ENCODE measurements around the gene KIF2C.

The KIF2C gene

DNA sequence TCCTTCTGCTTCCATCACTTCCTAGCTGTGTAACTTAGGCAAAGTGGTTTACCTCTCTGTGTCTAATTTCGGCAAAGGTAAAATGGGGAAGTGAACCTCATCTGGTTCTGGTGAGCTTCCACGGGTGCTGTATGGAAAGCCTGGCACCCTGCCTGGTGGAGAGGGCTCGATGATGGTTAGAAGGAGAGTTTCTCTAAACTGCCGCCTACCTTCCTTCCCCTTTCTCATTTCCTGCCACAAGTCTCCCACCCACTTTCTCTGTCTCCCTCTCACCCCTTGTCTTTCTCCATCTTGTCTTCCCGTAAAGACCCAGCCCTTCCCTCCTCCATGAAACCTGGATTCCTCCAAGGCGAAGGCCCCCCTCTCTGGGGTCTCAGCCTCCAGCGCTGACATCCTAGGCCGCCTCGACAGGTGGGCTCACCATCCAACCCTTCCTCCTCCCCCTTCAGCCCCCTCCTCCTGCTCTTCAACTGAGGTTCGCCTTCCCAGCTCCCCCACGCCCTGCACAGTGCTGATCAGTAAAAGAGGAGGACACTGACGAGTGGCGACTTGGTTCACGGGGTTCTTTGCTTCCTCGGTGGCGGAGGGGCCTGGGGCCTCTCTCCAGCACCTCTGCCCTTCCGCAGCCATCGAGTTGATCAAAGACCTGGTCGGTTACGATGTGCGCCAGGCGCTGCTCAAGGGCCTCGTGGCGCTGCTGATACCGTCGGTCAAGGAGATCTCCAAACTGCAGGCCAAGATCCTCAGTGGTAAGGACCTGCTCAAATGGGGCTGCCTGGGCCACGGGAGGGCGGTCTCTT, 15.9 kb upstream of the KIF2C start:
- H3K4me3 ChIP-seq (ENCODE audit: low read length), result no peak overlapping the region
- TF ChIP-seq, protein P1, sequence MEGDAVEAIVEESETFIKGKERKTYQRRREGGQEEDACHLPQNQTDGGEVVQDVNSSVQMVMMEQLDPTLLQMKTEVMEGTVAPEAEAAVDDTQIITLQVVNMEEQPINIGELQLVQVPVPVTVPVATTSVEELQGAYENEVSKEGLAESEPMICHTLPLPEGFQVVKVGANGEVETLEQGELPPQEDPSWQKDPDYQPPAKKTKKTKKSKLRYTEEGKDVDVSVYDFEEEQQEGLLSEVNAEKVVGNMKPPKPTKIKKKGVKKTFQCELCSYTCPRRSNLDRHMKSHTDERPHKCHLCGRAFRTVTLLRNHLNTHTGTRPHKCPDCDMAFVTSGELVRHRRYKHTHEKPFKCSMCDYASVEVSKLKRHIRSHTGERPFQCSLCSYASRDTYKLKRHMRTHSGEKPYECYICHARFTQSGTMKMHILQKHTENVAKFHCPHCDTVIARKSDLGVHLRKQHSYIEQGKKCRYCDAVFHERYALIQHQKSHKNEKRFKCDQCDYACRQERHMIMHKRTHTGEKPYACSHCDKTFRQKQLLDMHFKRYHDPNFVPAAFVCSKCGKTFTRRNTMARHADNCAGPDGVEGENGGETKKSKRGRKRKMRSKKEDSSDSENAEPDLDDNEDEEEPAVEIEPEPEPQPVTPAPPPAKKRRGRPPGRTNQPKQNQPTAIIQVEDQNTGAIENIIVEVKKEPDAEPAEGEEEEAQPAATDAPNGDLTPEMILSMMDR (IDR thresholded peaks at IDR 0.05; ENCODE audit: insufficient read depth, low read depth, low read length, missing control alignments), result no peak
- DNase-seq (ENCODE audit: low read depth), result no peak

DNA sequence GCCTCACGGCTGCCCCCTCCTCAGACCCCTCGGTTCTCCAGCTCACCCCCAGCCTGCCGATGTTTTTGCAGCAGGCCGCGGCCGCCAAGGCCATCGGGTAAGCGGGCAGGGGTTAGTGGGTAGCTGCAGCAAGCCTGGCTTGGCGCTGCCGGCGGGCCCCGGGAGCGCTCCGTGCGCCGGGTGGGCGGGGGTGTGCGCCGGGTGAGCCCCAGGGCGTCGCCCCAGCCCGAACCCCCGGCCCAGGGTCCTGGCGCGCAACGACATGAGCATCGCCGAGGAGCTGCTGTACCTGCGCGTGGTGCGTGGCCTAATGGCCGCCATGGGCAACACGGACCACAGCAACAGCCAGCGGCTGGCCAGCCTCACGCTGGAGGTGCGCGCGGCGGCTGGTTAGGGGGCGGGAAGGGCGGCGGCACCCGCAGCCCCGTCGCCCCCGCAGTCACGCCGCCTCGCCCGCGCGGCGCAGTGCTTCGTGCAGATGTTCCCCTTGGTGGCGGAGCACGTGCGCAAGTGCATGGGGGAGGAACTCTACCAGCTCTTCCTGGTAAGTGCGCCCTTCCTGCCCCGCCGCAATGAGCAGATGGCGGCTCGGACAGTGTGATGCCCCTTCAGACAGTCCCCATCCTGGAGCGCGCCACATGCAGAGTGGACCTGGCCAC, 15.2 kb upstream of the KIF2C start:
- no peak for DNase-seq (ENCODE audit: low read depth)
- H3K4me3 ChIP-seq (ENCODE audit: low read length), result no peak overlapping the region
- TF ChIP-seq, protein P1 (IDR thresholded peaks at IDR 0.05; ENCODE audit: insufficient read depth, low read depth, low read length, missing control alignments), result no peak

DNA sequence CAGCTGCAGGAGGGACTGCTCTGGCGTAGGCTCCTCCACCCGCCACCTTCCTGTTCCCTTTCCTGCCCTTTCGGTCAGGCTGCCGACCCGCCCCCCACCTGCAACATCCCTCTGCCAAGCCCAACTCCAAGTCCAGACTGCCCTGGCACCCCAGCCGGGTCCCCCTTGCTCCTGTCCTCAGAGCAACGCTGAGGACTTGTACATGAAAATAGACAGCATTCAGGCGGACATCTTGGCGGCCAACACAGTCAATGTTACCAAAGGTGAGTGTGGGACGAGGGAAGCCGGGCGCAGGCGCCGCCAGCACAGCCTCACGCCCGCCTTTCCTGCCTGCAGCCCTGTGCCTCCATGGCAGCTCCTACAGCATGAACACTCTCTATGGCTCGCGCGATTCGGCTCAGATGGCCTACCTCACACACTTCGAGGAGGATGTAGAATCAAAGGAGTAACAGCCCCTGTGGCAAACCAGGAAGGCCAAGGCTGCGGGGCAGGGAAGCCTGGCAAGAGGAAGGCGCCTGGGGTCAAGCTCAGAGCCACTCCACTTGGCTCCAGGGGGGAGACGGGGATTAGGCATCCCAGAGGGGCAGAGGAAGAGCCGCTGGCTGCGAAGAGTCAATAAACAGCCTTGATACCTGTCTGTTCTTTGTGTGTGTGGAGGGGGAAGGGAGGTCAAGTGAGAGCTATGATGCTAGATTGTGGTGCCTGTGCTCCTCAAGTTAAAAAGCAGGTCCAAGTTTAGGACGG, 14.5 kb upstream of the KIF2C start:
- DNase-seq (ENCODE audit: low read depth), result no peak
- TF ChIP-seq, protein P1 (IDR thresholded peaks at IDR 0.05; ENCODE audit: insufficient read depth, low read depth, low read length, missing control alignments), result no peak

DNA sequence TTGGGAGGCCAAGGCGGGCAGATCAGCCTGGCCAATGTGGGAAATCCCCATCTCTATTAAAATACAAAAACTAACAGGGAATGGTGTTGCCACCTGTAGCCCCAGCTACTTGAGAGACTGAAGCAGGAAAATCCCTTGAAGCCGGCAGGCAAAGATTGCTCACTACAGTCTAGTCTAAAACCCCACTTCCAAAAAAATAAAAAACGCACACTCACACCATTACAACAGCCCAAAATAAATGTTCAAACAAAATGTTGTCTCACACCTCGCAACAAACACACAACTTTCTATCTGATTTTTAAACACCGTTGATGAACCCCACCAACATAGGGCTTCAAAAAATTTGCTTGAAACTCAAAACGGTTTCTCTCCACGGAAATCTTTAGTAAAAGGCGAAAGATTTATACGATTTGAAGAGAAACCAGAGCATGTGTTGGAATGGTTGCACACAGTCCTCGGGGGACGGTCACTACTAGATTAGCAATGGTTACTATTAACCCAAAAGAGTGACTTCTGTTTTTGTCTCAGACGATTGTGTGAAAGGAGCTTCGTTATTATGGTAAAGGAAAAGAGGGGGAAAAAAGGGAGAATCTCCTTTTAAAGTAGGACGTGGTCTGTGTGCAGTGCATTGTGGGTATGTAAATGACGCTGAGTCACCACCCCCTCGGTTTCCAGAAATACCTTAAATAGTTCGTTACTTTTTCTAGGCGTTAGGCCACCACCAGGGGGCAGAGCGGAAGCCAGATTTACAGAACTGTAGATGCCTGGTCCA, 8.7 kb upstream of the KIF2C start, which contains the start of gene RNU5D-1:
Gene RNU5D-1 (minus strand): TSS at position 430 of the 772 bp plus-strand sequence.
- H3K4me3 ChIP-seq (ENCODE audit: low read length), result peak within 1 kb of the TSS; percentile 20
- peak; percentile 96 for DNase-seq (ENCODE audit: low read depth)
- TF ChIP-seq, protein P1 (IDR thresholded peaks at IDR 0.05; ENCODE audit: insufficient read depth, low read depth, low read length, missing control alignments), result peak; percentile 85

More for the DNA sequence above, 14.5 kb upstream of the KIF2C start:
- no peak overlapping the region for H3K4me3 ChIP-seq (ENCODE audit: low read length)

DNA sequence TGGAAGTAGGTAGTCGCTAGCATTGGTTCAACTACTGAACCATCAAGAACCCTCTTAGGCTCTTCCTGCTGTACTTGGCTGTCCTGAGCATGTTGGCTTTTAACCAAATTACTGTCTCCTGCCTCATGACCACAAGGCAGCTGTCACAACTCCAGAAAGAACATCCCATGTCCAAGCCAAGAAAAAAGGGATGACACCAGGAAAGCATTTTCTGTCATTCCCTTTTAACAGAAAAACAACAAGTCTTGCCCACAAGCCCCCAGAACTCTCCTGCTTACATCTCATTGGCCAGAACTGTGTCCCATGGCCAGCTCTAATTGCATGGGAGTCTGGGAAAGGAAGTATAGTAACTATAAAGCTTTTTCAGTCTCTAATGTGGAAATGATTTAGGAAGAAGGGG, 6.3 kb upstream of the KIF2C start:
- TF ChIP-seq, protein P1 (IDR thresholded peaks at IDR 0.05; ENCODE audit: insufficient read depth, low read depth, low read length, missing control alignments), result no peak
- no peak overlapping the region for H3K4me3 ChIP-seq (ENCODE audit: low read length)
- DNase-seq (ENCODE audit: low read depth), result peak; percentile 28

DNA sequence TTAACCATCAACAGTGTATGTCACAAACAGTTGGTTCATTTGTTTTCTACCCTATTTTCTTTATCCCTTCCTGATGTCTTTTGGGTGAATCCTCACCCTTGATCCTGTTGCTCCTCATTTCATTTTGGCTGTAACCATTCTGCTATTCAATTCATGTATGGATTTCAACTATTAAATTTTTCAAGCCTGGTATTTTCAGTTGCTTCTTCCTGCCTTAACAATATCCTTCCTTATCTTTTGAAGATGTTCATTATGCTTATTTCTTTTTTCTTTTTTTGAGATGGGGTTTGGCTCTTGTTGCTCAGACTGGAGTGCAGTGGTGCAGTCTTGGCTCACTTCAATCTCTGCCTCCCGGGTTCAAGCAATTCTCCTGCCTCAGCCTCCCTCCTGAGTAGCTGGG, 5.9 kb upstream of the KIF2C start:
- no peak overlapping the region for H3K4me3 ChIP-seq (ENCODE audit: low read length)
- TF ChIP-seq, protein P1 (IDR thresholded peaks at IDR 0.05; ENCODE audit: insufficient read depth, low read depth, low read length, missing control alignments), result no peak
- no peak for DNase-seq (ENCODE audit: low read depth)
